HepG2 (cell line): ENCODE measurements around the gene CACNA2D1. TPM values are rescaled to one million over a fixed set of nuclear protein-coding genes. Genes with fewer than 3 reads are reported as not detected.
"Not testable (repeated sequence)": the region's sequence is repeated elsewhere in the genome, so short reads cannot be mapped to it uniquely, and the experiment has no call there.

Experiments used
- ATAC-seq: fragments of 200-7000 bp; cut with Tn5 transposase; 3 replicates; pipeline ENCODE4 v1.9.1; 2020; ENCODE audit warnings: mild to moderate bottlenecking, moderate library complexity
- BruUV-seq: library from RNA; stranded (reverse); fragments of 400-500 nt; replicated peaks from 2 replicates; lab custom pipeline; 2021; lab: Mats Ljungman, UMichigan
- CTCF ChIA-PET: fragments of 300-600 bp; formaldehyde crosslinking; extraction: SDS; loops from one replicate; lab custom pipeline; 2021; ENCODE audit warnings: low total read pairs, inconsistent platforms, low intra/inter-chr PET ratio; lab: Yijun Ruan, JAX
- POLR2A ChIA-PET: fragments of 350-600 bp; sonication (Branson Sonifier 250); formaldehyde crosslinking; loops from one replicate; lab custom pipeline; 2020; ENCODE audit warnings: antibody characterized with exemption, inconsistent platforms; lab: Yijun Ruan, JAX
- DNase-seq: peaks from one replicate; pipeline ENCODE4 v3.0.0-alpha.2; 2015; ENCODE audit warnings: low spot score
- FAIRE-seq: peaks from 3 replicates; lab custom pipeline; 2011; peaks lifted over from hg19 to GRCh38; lab: Jason Lieb, UNC
- H2AFZ ChIP-seq: one replicate; pipeline ENCODE4 v1.6.1; 2011; ENCODE audit warnings: low read length, inconsistent platforms
- H3K27ac ChIP-seq: fragments of 300-600 bp; 3 replicates; pipeline ENCODE4 v1.8.0; 2011; ENCODE audit warnings: mixed run types, mild to moderate bottlenecking, mixed read lengths, low read length, inconsistent platforms; ENCODE audit not compliant: insufficient read depth; ENCODE audit errors: extremely low read length
- H3K27me3 ChIP-seq, 2 experiments: fragments of 200-600 bp in 1 of 2; 2 replicates in 1 of 2; 3 replicates in 1 of 2; pipeline versions ENCODE4 v1.6.0 to v1.8.0; 2011; ENCODE audit warnings: low read length in 2 of 2, mild to moderate bottlenecking in 2 of 2, moderate library complexity in 2 of 2, inconsistent platforms in 1 of 2; ENCODE audit not compliant: insufficient read depth in 2 of 2, control insufficient read depth in 1 of 2
- H3K36me3 ChIP-seq, 2 experiments: fragments of 200-600 bp in 1 of 2; replicated peaks in 1 of 2; 2 replicates in 1 of 2; 3 replicates in 1 of 2; pipeline versions ENCODE4 v1.5.1 to v1.8.0; 2011; ENCODE audit warnings: low read length in 2 of 2, inconsistent platforms in 1 of 2; ENCODE audit not compliant: insufficient read depth in 2 of 2, control insufficient read depth in 1 of 2
- H3K4me1 ChIP-seq: 2 replicates; pipeline ENCODE4 v1.5.1; 2012; ENCODE audit warnings: low read length, inconsistent platforms; ENCODE audit not compliant: insufficient read depth
- H3K4me2 ChIP-seq: 2 replicates; pipeline ENCODE4 v1.6.0; 2011; ENCODE audit warnings: low read depth, low read length, inconsistent platforms
- H3K4me3 ChIP-seq, 3 experiments: fragments of 200-600 bp in 1 of 3; sonication (generic), shearing (Covaris generic) in 1 of 3; replicated peaks in 1 of 3; 2 replicates each; pipeline ENCODE4 v1.5.1; 2011 to 2016; ENCODE audit warnings: low read length in 3 of 3, inconsistent platforms in 2 of 3, low read depth in 2 of 3, mild to moderate bottlenecking in 2 of 3, control low read depth in 1 of 3, mixed read lengths in 1 of 3; ENCODE audit not compliant: insufficient read depth in 1 of 3
- H3K79me2 ChIP-seq: one replicate; pipeline ENCODE4 v1.6.1; 2011; ENCODE audit warnings: low read length, inconsistent platforms; ENCODE audit not compliant: insufficient read depth
- H3K9ac ChIP-seq: 2 replicates; pipeline ENCODE4 v1.6.0; 2011; ENCODE audit warnings: mild to moderate bottlenecking, low read depth, low read length, inconsistent platforms; ENCODE audit not compliant: insufficient read depth
- H3K9me3 ChIP-seq: 2 replicates; pipeline ENCODE4 v1.5.1; 2012; ENCODE audit warnings: mild to moderate bottlenecking, low read length
- H4K20me1 ChIP-seq: 2 replicates; pipeline ENCODE4 v1.6.0; 2011; ENCODE audit warnings: inconsistent platforms, mild to moderate bottlenecking, low read length, moderate library complexity; ENCODE audit not compliant: insufficient read depth
- GTF2F1 ChIP-seq: fragments of 150-350 bp; IDR thresholded peaks from 2 replicates; pipeline ENCODE4 v1.6.1; 2014; ENCODE audit warnings: low read length
- MTA1 ChIP-seq: sonication (generic); formaldehyde crosslinking; IDR thresholded peaks from 2 replicates; pipeline ENCODE4 v1.4.0; 2020; ENCODE audit warnings: missing genetic modification reagents, mild to moderate bottlenecking, borderline replicate concordance
- NAIF1 ChIP-seq: sonication (generic); formaldehyde crosslinking; IDR thresholded peaks from 2 replicates; pipeline ENCODE4 v1.5.0; 2020; ENCODE audit warnings: mild to moderate bottlenecking, missing genetic modification reagents, borderline replicate concordance
- RNF219 ChIP-seq: sonication (generic); formaldehyde crosslinking; IDR thresholded peaks from 2 replicates; pipeline ENCODE4 v1.5.0; 2020; ENCODE audit warnings: mild to moderate bottlenecking, missing genetic modification reagents
- SOX6 ChIP-seq, 2 experiments: fragments of 450-650 bp in 1 of 2; sonication (generic) in 1 of 2; formaldehyde crosslinking in 1 of 2; IDR thresholded peaks; 2 replicates each; pipeline versions ENCODE4 v1.4.0 to v1.6.1; 2017 to 2020; ENCODE audit warnings: antibody characterized with exemption in 1 of 2, mild to moderate bottlenecking in 1 of 2, missing genetic modification reagents in 1 of 2
- TCF7L2 ChIP-seq: IDR thresholded peaks from 2 replicates; pipeline ENCODE4 v1.6.1; 2011; ENCODE audit warnings: mild to moderate bottlenecking, low read depth, low read length, moderate library complexity
- ZNF33A ChIP-seq: sonication (generic); formaldehyde crosslinking; IDR thresholded peaks from 2 replicates; pipeline ENCODE4 v1.5.1; 2020; ENCODE audit warnings: missing genetic modification reagents, mild to moderate bottlenecking, moderate library complexity, borderline replicate concordance
- ZNF446 ChIP-seq: sonication (generic); formaldehyde crosslinking; IDR thresholded peaks from 2 replicates; pipeline ENCODE4 v1.5.0; 2020; ENCODE audit warnings: mild to moderate bottlenecking, missing genetic modification reagents
- WGBS: methylation state at CpG from one replicate; pipeline ENCODE4 v1.1.6; 2017; ENCODE audit warnings: low lambda C conversion rate; 5-methylcytosine and 5-hydroxymethylcytosine counted together
- in situ Hi-C: cut with HindIII; loops from 2 replicates; pipeline ENCODE4 v1.10.0; 2017; ENCODE audit warnings: low pct_unique_long_range_greater_than_20kb; ENCODE audit not compliant: extremely low pct_ligation_motif_present
- intact Hi-C: fragments of 100-400 bp; cut with micrococcal nuclease; formaldehyde crosslinking; loops from one replicate; pipeline ENCODE4 v1.10.0; 2022; ENCODE audit not compliant: unreplicated experiment
- polyA plus RNA-seq, 8 experiments: library from polyadenylated mRNA; depleted of rRNA in 3 of 8; stranded (reverse) in 7 of 8; unstranded in 1 of 8; fragments of >200 nt; fragmentation: Illumina TruSeq in 4 of 8; extraction: Trizol in 4 of 8; gene quantifications; 2 replicates each; pipeline versions ENCODE4 v1.2.1 to v1.2.3, GENCODE V29; 2011 to 2016; ENCODE audit warnings: low read depth in 4 of 8, missing spikeins in 1 of 8, mixed read lengths in 1 of 8; ENCODE audit not compliant: insufficient read depth in 1 of 8
- total RNA-seq, 5 experiments: library from RNA; depleted of rRNA; stranded (reverse); fragments of >200 nt; fragmentation: Illumina TruSeq; extraction: Trizol; gene quantifications; 2 replicates each; pipeline ENCODE4 v1.2.3, GENCODE V29; 2016; ENCODE audit warnings: low read depth in 1 of 5

Gene CACNA2D1
- total and polyA plus RNA-seq, 2 of the 13 experiments (the other 11 are each of a cell fraction or from before 2014, with no cell fraction given): not detected

GRCh38 chr7:82433507-82433906 lies 10.1 kb downstream of the CACNA2D1 start (continued):
- TF ChIP-seq RNF219 (CRISPR knock-in tag): no peak
- TF ChIP-seq MTA1 (CRISPR knock-in tag): no peak
- TF ChIP-seq GTF2F1: no peak
- no peak for TF ChIP-seq ZNF33A (CRISPR knock-in tag)
- TF ChIP-seq SOX6 (IDR thresholded peaks at IDR 0.05): no peak
- no peak for TF ChIP-seq SOX6 (CRISPR knock-in tag; IDR thresholded peaks at IDR 0.05)
- no peak for TF ChIP-seq NAIF1 (CRISPR knock-in tag)
- TF ChIP-seq TCF7L2: no peak
- no peak for TF ChIP-seq ZNF446 (CRISPR knock-in tag)

GRCh38 chr7:82432743-82433142 lies 10.8 kb downstream of the CACNA2D1 start:
- BruUV-seq, in situ Hi-C loops, H3K27ac ChIP-seq, H3K9ac ChIP-seq, H3K36me3 ChIP-seq, FAIRE-seq, H3K4me3 ChIP-seq, CTCF ChIA-PET, H2AFZ ChIP-seq, H3K4me1 ChIP-seq, H3K9me3 ChIP-seq, ATAC-seq, H3K4me2 ChIP-seq, H4K20me1 ChIP-seq, H3K27me3 ChIP-seq, H3K79me2 ChIP-seq, POLR2A ChIA-PET, intact Hi-C loops, DNase-seq: not testable (repeated sequence)
- WGBS: 32% methylated on average over 9 of the region's 9 CpGs
